Keratinocyte (primary cell): ENCODE results near the gene OLFML2B. TPM values are rescaled to one million over a fixed set of nuclear protein-coding genes. Genes with fewer than 3 reads are reported as not detected.

Source experiments
- DNase-seq: peaks from one replicate; pipeline ENCODE4 v3.0.0-alpha.2; 2011; ENCODE audit warnings: low read depth, missing footprints, low spot score
- FAIRE-seq: peaks from 2 replicates; lab custom pipeline; 2011; peaks lifted over from hg19 to GRCh38; lab: Jason Lieb, UNC
- H2AFZ ChIP-seq: 2 replicates; pipeline ENCODE4 v1.6.0; 2012; ENCODE audit warnings: low read length, control low read depth, inconsistent platforms; ENCODE audit not compliant: control insufficient read depth
- H3K27ac ChIP-seq: 2 replicates; pipeline ENCODE4 v1.5.1; 2011; ENCODE audit warnings: low read length; ENCODE audit not compliant: control insufficient read depth, insufficient read depth
- H3K27me3 ChIP-seq: 3 replicates; pipeline ENCODE4 v1.6.0; 2011; ENCODE audit warnings: low read length; ENCODE audit not compliant: control insufficient read depth, insufficient read depth; ENCODE audit errors: extremely low read depth
- H3K36me3 ChIP-seq, 2 experiments: 2 replicates in 1 of 2; 3 replicates in 1 of 2; pipeline ENCODE4 v1.5.1; 2011; ENCODE audit warnings: low read length in 2 of 2, mild to moderate bottlenecking in 1 of 2; ENCODE audit not compliant: control insufficient read depth in 2 of 2, insufficient read depth in 2 of 2; ENCODE audit errors: extremely low read depth in 1 of 2
- H3K4me1 ChIP-seq: 3 replicates; pipeline ENCODE4 v1.5.1; 2011; ENCODE audit warnings: low read length; ENCODE audit not compliant: control insufficient read depth, insufficient read depth; ENCODE audit errors: extremely low read depth
- H3K4me2 ChIP-seq: 3 replicates; pipeline ENCODE4 v1.6.0; 2011; ENCODE audit warnings: low read depth, low read length; ENCODE audit not compliant: control insufficient read depth, insufficient read depth; ENCODE audit errors: extremely low read depth
- H3K4me3 ChIP-seq, 3 experiments: fragments of 200-600 bp in 1 of 3; sonication (generic) in 1 of 3; 2 replicates in 2 of 3; 3 replicates in 1 of 3; pipeline ENCODE4 v1.5.1; 2011 to 2016; ENCODE audit warnings: low read length in 3 of 3, mild to moderate bottlenecking in 3 of 3, control low read depth in 2 of 3, inconsistent platforms in 1 of 3, low read depth in 1 of 3, mixed read lengths in 1 of 3, mixed run types in 1 of 3, moderate library complexity in 1 of 3; ENCODE audit not compliant: control insufficient read depth in 2 of 3, insufficient read depth in 2 of 3; ENCODE audit errors: extremely low read depth in 1 of 3
- H3K79me2 ChIP-seq: 2 replicates; pipeline ENCODE4 v1.6.0; 2012; ENCODE audit warnings: low read length; ENCODE audit not compliant: control insufficient read depth, insufficient read depth
- H3K9ac ChIP-seq: 3 replicates; pipeline ENCODE4 v1.6.0; 2011; ENCODE audit warnings: low read length; ENCODE audit not compliant: control insufficient read depth, insufficient read depth; ENCODE audit errors: extremely low read depth
- H3K9me1 ChIP-seq: 3 replicates; pipeline ENCODE4 v1.6.0; 2011; ENCODE audit warnings: low read length; ENCODE audit not compliant: control insufficient read depth, insufficient read depth; ENCODE audit errors: extremely low read depth
- H3K9me3 ChIP-seq: 2 replicates; pipeline ENCODE4 v1.5.1; 2012; ENCODE audit warnings: low read depth, low read length; ENCODE audit not compliant: control insufficient read depth
- H4K20me1 ChIP-seq: 3 replicates; pipeline ENCODE4 v1.6.0; 2011; ENCODE audit warnings: low read length; ENCODE audit not compliant: control insufficient read depth, insufficient read depth; ENCODE audit errors: extremely low read depth
- EZH2 ChIP-seq: IDR thresholded peaks from one replicate; pipeline ENCODE4 v1.6.1; 2012; ENCODE audit warnings: inconsistent platforms, mild to moderate bottlenecking, low read length, moderate library complexity
- dilution Hi-C: fragments of 300-500 bp; cut with MboI; formaldehyde crosslinking; loops from one replicate; pipeline ENCODE4 v1.7.0; 2020; ENCODE audit warnings: low sequenced_read_pairs; ENCODE audit not compliant: extremely low pct_ligation_motif_present
- polyA plus RNA-seq, 5 experiments: library from polyadenylated mRNA; depleted of rRNA in 3 of 5; stranded (reverse) in 3 of 5; stranded (forward) in 1 of 5; unstranded in 1 of 5; fragments of >200 nt; gene quantifications; 1 replicate in 1 of 5; 2 replicates in 3 of 5; 3 replicates in 1 of 5; pipeline versions ENCODE4 v1.2.1 to v1.2.3, GENCODE V29; 2011 to 2012; ENCODE audit warnings: missing spikeins in 2 of 5, low read depth in 1 of 5, low replicate concordance in 1 of 5
- TF ChIP-seq, protein P1 (sequence below), 3 experiments: IDR thresholded peaks in 1 of 3; conservative IDR thresholded peaks in 1 of 3; optimal IDR thresholded peaks in 1 of 3; 2 replicates in 2 of 3; 3 replicates in 1 of 3; pipeline versions ENCODE3 to v1.5.1; 2011; ENCODE audit warnings: low read length in 3 of 3, mild to moderate bottlenecking in 3 of 3, moderate library complexity in 2 of 3, control low read depth in 1 of 3, inconsistent platforms in 1 of 3; ENCODE audit not compliant: insufficient read depth in 2 of 3; ENCODE audit errors: extremely low read depth in 1 of 3

The OLFML2B gene
- polyA plus RNA-seq, 1 donor (not counting 4 experiments of a cell fraction or from before 2014, with no cell fraction given), result not detected

DNA sequence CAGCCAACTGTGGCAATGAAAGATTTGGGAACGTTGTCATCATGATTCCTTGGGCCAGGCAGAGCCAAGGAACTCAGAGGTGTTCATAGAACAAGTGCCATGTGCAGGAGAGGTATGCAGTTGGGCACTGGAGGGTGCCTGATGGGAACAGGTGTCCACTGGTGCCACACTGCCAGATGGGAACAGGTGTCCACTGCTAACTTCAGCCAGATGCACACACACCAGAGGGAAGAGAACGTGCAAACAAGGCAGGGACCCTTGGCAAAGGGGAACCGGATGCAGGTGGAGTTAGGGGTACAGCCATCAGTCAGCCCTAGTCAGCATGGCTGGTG lies 13.5 kb downstream of the OLFML2B start:
- Histone ChIP-seq H3K9me3 (no peaks in the 10 kb centered on the region), H4K20me1 (no peaks in the 10 kb centered on the region), H3K9me1 (no peaks in the 10 kb centered on the region), H3K27me3 (peaks cover 73% of the 10 kb centered on the region), H3K79me2 (no peaks in the 10 kb centered on the region), H2AFZ (no peak overlapping the region), H3K36me3 (no peaks in the 10 kb centered on the region), H3K4me1 (no peaks in the 10 kb centered on the region), H3K4me3 (no peak overlapping the region), H3K27ac (no peak overlapping the region), H3K4me2 (no peak overlapping the region), H3K9ac (no peak overlapping the region)
- no peak for FAIRE-seq
- no peak for DNase-seq
- dilution Hi-C loops, result no loop called here
- no peak for TF ChIP-seq EZH2
- TF ChIP-seq, protein P1, sequence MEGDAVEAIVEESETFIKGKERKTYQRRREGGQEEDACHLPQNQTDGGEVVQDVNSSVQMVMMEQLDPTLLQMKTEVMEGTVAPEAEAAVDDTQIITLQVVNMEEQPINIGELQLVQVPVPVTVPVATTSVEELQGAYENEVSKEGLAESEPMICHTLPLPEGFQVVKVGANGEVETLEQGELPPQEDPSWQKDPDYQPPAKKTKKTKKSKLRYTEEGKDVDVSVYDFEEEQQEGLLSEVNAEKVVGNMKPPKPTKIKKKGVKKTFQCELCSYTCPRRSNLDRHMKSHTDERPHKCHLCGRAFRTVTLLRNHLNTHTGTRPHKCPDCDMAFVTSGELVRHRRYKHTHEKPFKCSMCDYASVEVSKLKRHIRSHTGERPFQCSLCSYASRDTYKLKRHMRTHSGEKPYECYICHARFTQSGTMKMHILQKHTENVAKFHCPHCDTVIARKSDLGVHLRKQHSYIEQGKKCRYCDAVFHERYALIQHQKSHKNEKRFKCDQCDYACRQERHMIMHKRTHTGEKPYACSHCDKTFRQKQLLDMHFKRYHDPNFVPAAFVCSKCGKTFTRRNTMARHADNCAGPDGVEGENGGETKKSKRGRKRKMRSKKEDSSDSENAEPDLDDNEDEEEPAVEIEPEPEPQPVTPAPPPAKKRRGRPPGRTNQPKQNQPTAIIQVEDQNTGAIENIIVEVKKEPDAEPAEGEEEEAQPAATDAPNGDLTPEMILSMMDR (optimal IDR thresholded peaks at IDR 0.05 in 1 of 3, IDR thresholded peaks at IDR 0.05 in 1 of 3, conservative IDR thresholded peaks at IDR 0.05 in 1 of 3; ENCODE audit: extremely low read depth in 1 of 3, insufficient read depth in 2 of 3, low read length in 3 of 3), result no peak

DNA sequence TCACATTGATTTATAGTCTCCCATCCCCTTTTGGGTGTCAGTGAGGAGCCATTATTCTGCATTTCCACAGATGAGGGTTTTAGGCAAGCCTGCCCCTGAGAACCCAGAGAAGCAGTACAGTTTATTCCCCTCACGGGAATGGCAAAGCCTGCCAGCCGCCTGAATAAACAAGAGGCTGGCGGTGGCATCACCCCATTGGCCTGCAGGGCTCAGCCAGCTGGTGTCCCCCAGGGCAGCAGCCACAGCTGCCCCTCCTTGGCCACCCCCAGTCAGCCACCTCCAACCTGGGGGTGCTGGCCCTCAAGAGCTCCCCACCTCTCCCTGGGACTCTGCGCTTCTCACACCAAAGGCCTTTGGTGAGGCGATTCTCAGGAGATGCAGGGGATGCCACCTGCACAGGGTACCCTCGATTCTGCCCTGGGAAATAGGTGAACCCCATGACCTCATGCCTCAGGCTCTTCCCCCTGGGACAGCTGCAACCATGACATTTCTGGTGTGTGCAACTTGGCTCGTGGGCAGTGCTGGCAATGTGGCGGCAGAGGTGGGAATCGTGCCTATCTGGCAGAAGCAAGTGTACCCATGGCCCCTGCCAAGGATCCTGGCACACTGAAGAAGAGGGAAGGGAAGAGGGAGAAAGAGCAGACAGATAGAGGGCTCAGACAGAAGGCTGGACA lies 14.0 kb downstream of the OLFML2B start:
- Histone ChIP-seq H3K4me1 (no peaks in the 10 kb centered on the region), H3K27ac (no peak overlapping the region), H3K4me3 (no peak overlapping the region), H3K9ac (no peak overlapping the region), H4K20me1 (no peaks in the 10 kb centered on the region), H3K36me3 (no peaks in the 10 kb centered on the region), H3K9me1 (no peaks in the 10 kb centered on the region), H3K79me2 (no peaks in the 10 kb centered on the region), H3K4me2 (no peak overlapping the region), H3K9me3 (no peaks in the 10 kb centered on the region), H3K27me3 (peaks cover 77% of the 10 kb centered on the region), H2AFZ (no peak overlapping the region)
- DNase-seq (no peak), FAIRE-seq (no peak)
- TF ChIP-seq, protein P1 (optimal IDR thresholded peaks at IDR 0.05 in 1 of 3, IDR thresholded peaks at IDR 0.05 in 1 of 3, conservative IDR thresholded peaks at IDR 0.05 in 1 of 3; ENCODE audit: extremely low read depth in 1 of 3, insufficient read depth in 2 of 3, low read length in 3 of 3), result no peak
- TF ChIP-seq EZH2, result no peak
- dilution Hi-C loops, result no loop called here
